NCI-H2227 treated with DMSO at 0.1 percent for 48 hours (cell line): ENCODE data around the gene GCHFR.

Experiments
- DNase-seq: peaks from one replicate; lab custom pipeline; 2025; lab: John Stamatoyannopoulos, UW

Gene GCHFR

GRCh38 chr15:40775740-40776536, 12.1 kb downstream of the GCHFR start:
- no peak for DNase-seq

- DNase-seq: no peak
These were observed 12.8 kb downstream of the GCHFR start for GRCh38 chr15:40776537-40777141.

GRCh38 chr15:40782609-40783227, 18.9 kb downstream of the GCHFR start:
- peak; percentile 29 for DNase-seq

- DNase-seq: no peak
These were observed 21.3 kb downstream of the GCHFR start for GRCh38 chr15:40785164-40785563.

- no peak for DNase-seq
These were observed 21.9 kb downstream of the GCHFR start for GRCh38 chr15:40785814-40786213.

GRCh38 chr15:40787344-40787841, 23.5 kb downstream of the GCHFR start:
- no peak for DNase-seq

- no peak for DNase-seq
These were observed 24.1 kb downstream of the GCHFR start for GRCh38 chr15:40787991-40788390.

GRCh38 chr15:40789119-40789518, 25.3 kb downstream of the GCHFR start:
- DNase-seq: no peak

GRCh38 chr15:40789999-40790398, 26.1 kb downstream of the GCHFR start:
- DNase-seq: no peak

GRCh38 chr15:40790718-40791117, 26.9 kb downstream of the GCHFR start:
- DNase-seq: no peak

GRCh38 chr15:40792394-40792793, 28.5 kb downstream of the GCHFR start:
- no peak for DNase-seq

- no peak for DNase-seq
These were observed 29.5 kb downstream of the GCHFR start for GRCh38 chr15:40793216-40793989.

- no peak for DNase-seq
These were observed 32.2 kb downstream of the GCHFR start for GRCh38 chr15:40796041-40796440.

- DNase-seq: no peak
These were observed 32.6 kb downstream of the GCHFR start for GRCh38 chr15:40796512-40796911.

- no peak for DNase-seq
These were observed 35.7 kb downstream of the GCHFR start for GRCh38 chr15:40799523-40799922.

GRCh38 chr15:40803076-40803475, 39.2 kb downstream of the GCHFR start:
- no peak for DNase-seq

- no peak for DNase-seq
These were observed 39.8 kb downstream of the GCHFR start for GRCh38 chr15:40803688-40804087.

GRCh38 chr15:40806672-40807027, 42.8 kb downstream of the GCHFR start:
- no peak for DNase-seq

- DNase-seq: peak; percentile 92
These were observed 43.4 kb downstream of the GCHFR start, which contains the start of the genes DNAJC17 and ZFYVE19 for GRCh38 chr15:40807028-40807887. DNAJC17 (minus strand) TSS chr15:40807473; CDS start chr15:40807446, 27 bp downstream. ZFYVE19 (plus strand) TSS chr15:40807089; CDS start chr15:40807590, 501 bp downstream.

GRCh38 chr15:40807888-40808461, 44.1 kb downstream of the GCHFR start:
- DNase-seq: no peak
